ENCODE measurements around the gene SLC38A3. TPM values are rescaled to one million over a fixed set of nuclear protein-coding genes. Genes with fewer than 3 reads are reported as not detected.

Gene SLC38A3
- total RNA-seq, 1 donor from 2014 or later, result 2.0 TPM

- Histone ChIP-seq H3K36me3 (no peaks in the 10 kb centered on the region), H3K9me3 (no peaks in the 10 kb centered on the region), H3K4me1 (peaks cover 22% of the 10 kb centered on the region), H3K27me3 (peaks cover 8% of the 10 kb centered on the region), H3K27ac (no peak overlapping the region), H3K4me3 (peak overlapping the region in 1 of 2 donors; percentile 16)
- intact Hi-C loops (cut with DNase I), result loop anchor here (2.0 kb wide), 2 partner anchors 31 to 77 kb away; no protein-coding TSS in a partner anchor
- no peak for TF ChIP-seq POLR2A (IDR thresholded peaks at IDR 0.05)
- no peak for TF ChIP-seq POLR2AphosphoS5 (IDR thresholded peaks at IDR 0.05; ENCODE audit: insufficient read depth in 1 of 2, low read depth in 1 of 2)
- no peak for TF ChIP-seq CTCF (IDR thresholded peaks at IDR 0.05)
- DNase-seq (ENCODE audit: extremely low spot score in 2 of 2), result no peak
Observed at GRCh38 chr3:50193746-50194127, 11.3 kb upstream of the SLC38A3 start.

- intact Hi-C loops (cut with DNase I), result no loop called here
- no peak for DNase-seq (ENCODE audit: extremely low spot score in 2 of 2)
- peak overlapping the region in 1 of 2 donors; percentile 24 for H3K4me3 ChIP-seq
- H3K36me3 ChIP-seq, result no peaks in the 10 kb centered on the region
- H3K27me3 ChIP-seq, result peaks cover 8% of the 10 kb centered on the region
- no peak overlapping the region for H3K27ac ChIP-seq
- no peaks in the 10 kb centered on the region for H3K9me3 ChIP-seq
- peaks cover 17% of the 10 kb centered on the region for H3K4me1 ChIP-seq
- TF ChIP-seq CTCF (IDR thresholded peaks at IDR 0.05) (peak; percentile 50 to 73 (median 64)), POLR2AphosphoS5 (IDR thresholded peaks at IDR 0.05; ENCODE audit: insufficient read depth in 1 of 2, low read depth in 1 of 2) (no peak), POLR2A (IDR thresholded peaks at IDR 0.05) (no peak)
Observed at GRCh38 chr3:50194128-50194902, 10.8 kb upstream of the SLC38A3 start.

GRCh38 chr3:50194903-50195500, 10.1 kb upstream of the SLC38A3 start:
- Histone ChIP-seq H3K4me1 (peaks cover 17% of the 10 kb centered on the region), H3K27ac (no peak overlapping the region), H3K9me3 (no peaks in the 10 kb centered on the region), H3K27me3 (peaks cover 8% of the 10 kb centered on the region), H3K36me3 (no peaks in the 10 kb centered on the region), H3K4me3 (peak overlapping the region in 1 of 2 donors; percentile 24)
- DNase-seq (ENCODE audit: extremely low spot score in 2 of 2), result no peak
- intact Hi-C loops (cut with DNase I), result no loop called here
- TF ChIP-seq POLR2AphosphoS5 (IDR thresholded peaks at IDR 0.05; ENCODE audit: insufficient read depth in 1 of 2, low read depth in 1 of 2), result no peak
- no peak for TF ChIP-seq CTCF (IDR thresholded peaks at IDR 0.05)
- TF ChIP-seq POLR2A (IDR thresholded peaks at IDR 0.05), result no peak

GRCh38 chr3:50195501-50196252, 9.4 kb upstream of the SLC38A3 start:
- no peaks in the 10 kb centered on the region for H3K9me3 ChIP-seq
- intact Hi-C loops (cut with DNase I), result no loop called here
- no peak for TF ChIP-seq POLR2A (IDR thresholded peaks at IDR 0.05)
- no peak for TF ChIP-seq POLR2AphosphoS5 (IDR thresholded peaks at IDR 0.05; ENCODE audit: insufficient read depth in 1 of 2, low read depth in 1 of 2)
- TF ChIP-seq CTCF (IDR thresholded peaks at IDR 0.05), result no peak
- peaks cover 8% of the 10 kb centered on the region for H3K27me3 ChIP-seq
- no peak overlapping the region for H3K27ac ChIP-seq
- DNase-seq (ENCODE audit: extremely low spot score in 2 of 2), result no peak
- H3K4me3 ChIP-seq, result no peak overlapping the region
- H3K36me3 ChIP-seq, result no peaks in the 10 kb centered on the region
- H3K4me1 ChIP-seq, result peaks cover 17% of the 10 kb centered on the region
